HepG2 (cell line): Measurements from ENCODE around the gene CPAMD8. TPM values are rescaled to one million over a fixed set of nuclear protein-coding genes. Genes with fewer than 3 reads are reported as not detected.

Experiments used
- CREB1 ChIP-seq, 2 experiments: fragments of 450-650 bp in 1 of 2; IDR thresholded peaks; 2 replicates each; pipeline ENCODE4 v1.6.1; 2016 to 2017; ENCODE audit warnings: control low read depth in 1 of 2, mild to moderate bottlenecking in 1 of 2, missing compliant biosample characterization in 1 of 2, missing genetic modification characterization in 1 of 2
- FOXM1 ChIP-seq: sonication (generic); formaldehyde crosslinking; IDR thresholded peaks from 2 replicates; pipeline ENCODE4 v1.5.0; 2020; ENCODE audit warnings: missing genetic modification reagents
- MBD4 ChIP-seq: IDR thresholded peaks from 2 replicates; pipeline ENCODE4 v1.6.1; 2012; ENCODE audit warnings: low read length, inconsistent platforms, borderline replicate concordance
- NFE2L2 ChIP-seq: fragments of 150-350 bp; IDR thresholded peaks from 2 replicates; pipeline ENCODE4 v1.6.1; 2014; ENCODE audit warnings: low read length
- PCBP1 ChIP-seq: fragments of 200-400 bp; formaldehyde crosslinking; IDR thresholded peaks from 2 replicates; pipeline ENCODE4 v1.6.1; 2017; ENCODE audit warnings: mild to moderate bottlenecking, low read depth, low read length, borderline replicate concordance
- PCBP2 ChIP-seq: fragments of 200-400 bp; formaldehyde crosslinking; optimal IDR thresholded peaks from 2 replicates; pipeline ENCODE3; 2018; ENCODE audit warnings: low read length, low read depth; ENCODE audit not compliant: poor library complexity, severe bottlenecking
- PREB ChIP-seq: sonication (generic); formaldehyde crosslinking; IDR thresholded peaks from 2 replicates; pipeline ENCODE4 v1.4.0; 2020; ENCODE audit warnings: missing genetic modification reagents
- RBM22 ChIP-seq: fragments of 200-400 bp; formaldehyde crosslinking; optimal IDR thresholded peaks from 2 replicates; pipeline ENCODE3; 2017; ENCODE audit warnings: mild to moderate bottlenecking, low read length, moderate library complexity
- SYNCRIP ChIP-seq: fragments of 200-400 bp; formaldehyde crosslinking; IDR thresholded peaks from 2 replicates; pipeline ENCODE4 v1.6.1; 2018; ENCODE audit warnings: mild to moderate bottlenecking, low read depth, low read length; ENCODE audit not compliant: insufficient read depth
- TOE1 ChIP-seq: sonication (generic); formaldehyde crosslinking; IDR thresholded peaks from 2 replicates; pipeline ENCODE4 v1.4.0; 2020; ENCODE audit warnings: mild to moderate bottlenecking, missing genetic modification reagents
- ZFP1 ChIP-seq: IDR thresholded peaks from 2 replicates; pipeline ENCODE4 v1.6.1; 2016
- ZNF282 ChIP-seq: fragments of 450-650 bp; IDR thresholded peaks from 2 replicates; pipeline ENCODE4 v1.6.1; 2018; ENCODE audit not compliant: partially characterized antibody
- ZNF33A ChIP-seq: sonication (generic); formaldehyde crosslinking; IDR thresholded peaks from 2 replicates; pipeline ENCODE4 v1.5.1; 2020; ENCODE audit warnings: missing genetic modification reagents, mild to moderate bottlenecking, moderate library complexity, borderline replicate concordance
- ZNF780A ChIP-seq: sonication (generic); formaldehyde crosslinking; IDR thresholded peaks from 2 replicates; pipeline ENCODE4 v1.8.0; 2022; ENCODE audit warnings: mild to moderate bottlenecking, missing genetic modification reagents, moderate library complexity
- polyA plus RNA-seq, 8 experiments: library from polyadenylated mRNA; depleted of rRNA in 3 of 8; stranded (reverse) in 7 of 8; unstranded in 1 of 8; fragments of >200 nt; fragmentation: Illumina TruSeq in 4 of 8; extraction: Trizol in 4 of 8; gene quantifications; 2 replicates each; pipeline versions ENCODE4 v1.2.1 to v1.2.3, GENCODE V29; 2011 to 2016; ENCODE audit warnings: low read depth in 4 of 8, missing spikeins in 1 of 8, mixed read lengths in 1 of 8; ENCODE audit not compliant: insufficient read depth in 1 of 8
- total RNA-seq, 5 experiments: library from RNA; depleted of rRNA; stranded (reverse); fragments of >200 nt; fragmentation: Illumina TruSeq; extraction: Trizol; gene quantifications; 2 replicates each; pipeline ENCODE4 v1.2.3, GENCODE V29; 2016; ENCODE audit warnings: low read depth in 1 of 5
- TF ChIP-seq, protein P1 (sequence below): sonication (generic); formaldehyde crosslinking; IDR thresholded peaks from 2 replicates; pipeline ENCODE4 v1.4.0; 2020; ENCODE audit warnings: missing genetic modification reagents, borderline replicate concordance
- TF ChIP-seq, protein P2 (sequence below): sonication (generic); formaldehyde crosslinking; IDR thresholded peaks from 2 replicates; pipeline ENCODE4 v1.5.1; 2020; ENCODE audit warnings: missing genetic modification reagents, mild to moderate bottlenecking, borderline replicate concordance
- TF ChIP-seq, protein P3 (sequence below): sonication (generic); formaldehyde crosslinking; IDR thresholded peaks from 2 replicates; pipeline ENCODE4 v1.4.0; 2020; ENCODE audit warnings: mild to moderate bottlenecking, missing genetic modification reagents

CPAMD8 gene
- total and polyA plus RNA-seq, 2 of the 13 experiments (the other 11 are each of a cell fraction or from before 2014, with no cell fraction given) = 0.29 to 0.34 TPM

- TF ChIP-seq FOXM1 (CRISPR knock-in tag) (no peak), SYNCRIP (no peak), NFE2L2 (no peak), ZNF282 (no peak), ZNF33A (CRISPR knock-in tag) (no peak), RBM22 (no peak), PCBP1 (peak; percentile 97), MBD4 (no peak), ZNF780A (CRISPR knock-in tag) (no peak; the same call in 1 of the 2 replicates), PCBP2 (no peak), ZFP1 (CRISPR knock-in tag) (no peak), TOE1 (no peak), PREB (CRISPR knock-in tag) (no peak), CREB1 (IDR thresholded peaks at IDR 0.05) (peak; percentile 86), CREB1 (CRISPR knock-in tag; IDR thresholded peaks at IDR 0.05) (peak; percentile 73)
- TF ChIP-seq, protein P1, sequence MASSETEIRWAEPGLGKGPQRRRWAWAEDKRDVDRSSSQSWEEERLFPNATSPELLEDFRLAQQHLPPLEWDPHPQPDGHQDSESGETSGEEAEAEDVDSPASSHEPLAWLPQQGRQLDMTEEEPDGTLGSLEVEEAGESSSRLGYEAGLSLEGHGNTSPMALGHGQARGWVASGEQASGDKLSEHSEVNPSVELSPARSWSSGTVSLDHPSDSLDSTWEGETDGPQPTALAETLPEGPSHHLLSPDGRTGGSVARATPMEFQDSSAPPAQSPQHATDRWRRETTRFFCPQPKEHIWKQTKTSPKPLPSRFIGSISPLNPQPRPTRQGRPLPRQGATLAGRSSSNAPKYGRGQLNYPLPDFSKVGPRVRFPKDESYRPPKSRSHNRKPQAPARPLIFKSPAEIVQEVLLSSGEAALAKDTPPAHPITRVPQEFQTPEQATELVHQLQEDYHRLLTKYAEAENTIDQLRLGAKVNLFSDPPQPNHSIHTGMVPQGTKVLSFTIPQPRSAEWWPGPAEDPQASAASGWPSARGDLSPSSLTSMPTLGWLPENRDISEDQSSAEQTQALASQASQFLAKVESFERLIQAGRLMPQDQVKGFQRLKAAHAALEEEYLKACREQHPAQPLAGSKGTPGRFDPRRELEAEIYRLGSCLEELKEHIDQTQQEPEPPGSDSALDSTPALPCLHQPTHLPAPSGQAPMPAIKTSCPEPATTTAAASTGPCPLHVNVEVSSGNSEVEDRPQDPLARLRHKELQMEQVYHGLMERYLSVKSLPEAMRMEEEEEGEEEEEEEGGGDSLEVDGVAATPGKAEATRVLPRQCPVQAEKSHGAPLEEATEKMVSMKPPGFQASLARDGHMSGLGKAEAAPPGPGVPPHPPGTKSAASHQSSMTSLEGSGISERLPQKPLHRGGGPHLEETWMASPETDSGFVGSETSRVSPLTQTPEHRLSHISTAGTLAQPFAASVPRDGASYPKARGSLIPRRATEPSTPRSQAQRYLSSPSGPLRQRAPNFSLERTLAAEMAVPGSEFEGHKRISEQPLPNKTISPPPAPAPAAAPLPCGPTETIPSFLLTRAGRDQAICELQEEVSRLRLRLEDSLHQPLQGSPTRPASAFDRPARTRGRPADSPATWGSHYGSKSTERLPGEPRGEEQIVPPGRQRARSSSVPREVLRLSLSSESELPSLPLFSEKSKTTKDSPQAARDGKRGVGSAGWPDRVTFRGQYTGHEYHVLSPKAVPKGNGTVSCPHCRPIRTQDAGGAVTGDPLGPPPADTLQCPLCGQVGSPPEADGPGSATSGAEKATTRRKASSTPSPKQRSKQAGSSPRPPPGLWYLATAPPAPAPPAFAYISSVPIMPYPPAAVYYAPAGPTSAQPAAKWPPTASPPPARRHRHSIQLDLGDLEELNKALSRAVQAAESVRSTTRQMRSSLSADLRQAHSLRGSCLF = no peak
- TF ChIP-seq, protein P2, sequence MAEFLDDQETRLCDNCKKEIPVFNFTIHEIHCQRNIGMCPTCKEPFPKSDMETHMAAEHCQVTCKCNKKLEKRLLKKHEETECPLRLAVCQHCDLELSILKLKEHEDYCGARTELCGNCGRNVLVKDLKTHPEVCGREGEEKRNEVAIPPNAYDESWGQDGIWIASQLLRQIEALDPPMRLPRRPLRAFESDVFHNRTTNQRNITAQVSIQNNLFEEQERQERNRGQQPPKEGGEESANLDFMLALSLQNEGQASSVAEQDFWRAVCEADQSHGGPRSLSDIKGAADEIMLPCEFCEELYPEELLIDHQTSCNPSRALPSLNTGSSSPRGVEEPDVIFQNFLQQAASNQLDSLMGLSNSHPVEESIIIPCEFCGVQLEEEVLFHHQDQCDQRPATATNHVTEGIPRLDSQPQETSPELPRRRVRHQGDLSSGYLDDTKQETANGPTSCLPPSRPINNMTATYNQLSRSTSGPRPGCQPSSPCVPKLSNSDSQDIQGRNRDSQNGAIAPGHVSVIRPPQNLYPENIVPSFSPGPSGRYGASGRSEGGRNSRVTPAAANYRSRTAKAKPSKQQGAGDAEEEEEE (CRISPR knock-in tag) = no peak
- TF ChIP-seq, protein P3, sequence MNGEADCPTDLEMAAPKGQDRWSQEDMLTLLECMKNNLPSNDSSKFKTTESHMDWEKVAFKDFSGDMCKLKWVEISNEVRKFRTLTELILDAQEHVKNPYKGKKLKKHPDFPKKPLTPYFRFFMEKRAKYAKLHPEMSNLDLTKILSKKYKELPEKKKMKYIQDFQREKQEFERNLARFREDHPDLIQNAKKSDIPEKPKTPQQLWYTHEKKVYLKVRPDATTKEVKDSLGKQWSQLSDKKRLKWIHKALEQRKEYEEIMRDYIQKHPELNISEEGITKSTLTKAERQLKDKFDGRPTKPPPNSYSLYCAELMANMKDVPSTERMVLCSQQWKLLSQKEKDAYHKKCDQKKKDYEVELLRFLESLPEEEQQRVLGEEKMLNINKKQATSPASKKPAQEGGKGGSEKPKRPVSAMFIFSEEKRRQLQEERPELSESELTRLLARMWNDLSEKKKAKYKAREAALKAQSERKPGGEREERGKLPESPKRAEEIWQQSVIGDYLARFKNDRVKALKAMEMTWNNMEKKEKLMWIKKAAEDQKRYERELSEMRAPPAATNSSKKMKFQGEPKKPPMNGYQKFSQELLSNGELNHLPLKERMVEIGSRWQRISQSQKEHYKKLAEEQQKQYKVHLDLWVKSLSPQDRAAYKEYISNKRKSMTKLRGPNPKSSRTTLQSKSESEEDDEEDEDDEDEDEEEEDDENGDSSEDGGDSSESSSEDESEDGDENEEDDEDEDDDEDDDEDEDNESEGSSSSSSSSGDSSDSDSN (CRISPR knock-in tag) = peak; percentile 82
These were observed 48.6 kb upstream of the CPAMD8 start, which contains the start of the genes HAUS8 and MYO9B (continued) for GRCh38 chr19:17075035-17075863.
